OCI-LY1 (cell line): ENCODE measurements around the gene FAM117A.

ENCODE experiments used
- H2AFZ ChIP-seq: fragments of 200-600 bp; sonication (generic), shearing (Covaris generic); 2 replicates; pipeline ENCODE4 v1.6.0; 2014; ENCODE audit warnings: antibody characterized with exemption, mild to moderate bottlenecking, low read length
- H3F3A ChIP-seq: fragments of 200-600 bp; sonication (generic), shearing (Covaris generic); 2 replicates; pipeline ENCODE4 v1.6.0; 2014; ENCODE audit warnings: mild to moderate bottlenecking, antibody characterized with exemption, low read length, moderate library complexity; ENCODE audit not compliant: insufficient read depth
- H3K27ac ChIP-seq: fragments of 200-600 bp; sonication (generic); 2 replicates; pipeline ENCODE4 v1.5.1; 2014; ENCODE audit warnings: low read length, mixed run types, mild to moderate bottlenecking, low read depth; ENCODE audit not compliant: poor library complexity, severe bottlenecking
- H3K27me3 ChIP-seq: fragments of 200-600 bp; sonication (generic); 2 replicates; pipeline ENCODE4 v1.6.0; 2014; ENCODE audit warnings: antibody characterized with exemption, mild to moderate bottlenecking, low read length, moderate library complexity; ENCODE audit not compliant: insufficient read depth
- H3K36me3 ChIP-seq: fragments of 200-600 bp; sonication (generic); 2 replicates; pipeline ENCODE4 v1.6.1; 2014; ENCODE audit warnings: mild to moderate bottlenecking, antibody characterized with exemption, low read length, moderate library complexity, mixed read lengths; ENCODE audit not compliant: insufficient read depth
- H3K4me1 ChIP-seq: fragments of 200-600 bp; sonication (generic); 2 replicates; pipeline ENCODE4 v1.5.1; 2014; ENCODE audit warnings: mild to moderate bottlenecking, low read length, moderate library complexity; ENCODE audit not compliant: insufficient read depth, severe bottlenecking
- H3K4me2 ChIP-seq: fragments of 200-600 bp; sonication (generic), shearing (Covaris generic); 2 replicates; pipeline ENCODE4 v1.6.1; 2014; ENCODE audit warnings: low read length
- H3K4me3 ChIP-seq: fragments of 200-600 bp; sonication (generic); 2 replicates; pipeline ENCODE4 v1.5.1; 2014; ENCODE audit warnings: low read length, low read depth, mild to moderate bottlenecking, mixed read lengths; ENCODE audit not compliant: poor library complexity, severe bottlenecking
- H3K79me2 ChIP-seq: fragments of 200-600 bp; shearing (Covaris generic); 2 replicates; pipeline ENCODE4 v1.6.1; 2016; ENCODE audit warnings: mixed run types, low read length, mixed read lengths; ENCODE audit not compliant: insufficient read depth
- H3K9ac ChIP-seq: fragments of 200-600 bp; sonication (generic), shearing (Covaris generic); 2 replicates; pipeline ENCODE4 v1.6.1; 2014; ENCODE audit warnings: mild to moderate bottlenecking, low read length, mixed read lengths
- H3K9me2 ChIP-seq: fragments of 200-600 bp; sonication (generic), shearing (Covaris generic); 2 replicates; pipeline ENCODE4 v1.6.1; 2014; ENCODE audit warnings: low read depth, mild to moderate bottlenecking, low read length, mixed read lengths
- H3K9me3 ChIP-seq: fragments of 200-600 bp; shearing (Covaris generic); 2 replicates; pipeline ENCODE4 v1.6.1; 2014; ENCODE audit warnings: low read length, mixed read lengths
- H4K20me1 ChIP-seq: fragments of 200-600 bp; sonication (generic), shearing (Covaris generic); 2 replicates; pipeline ENCODE4 v1.6.0; 2016; ENCODE audit warnings: mild to moderate bottlenecking, low read length; ENCODE audit not compliant: insufficient read depth
- CTCF ChIP-seq: fragments of 200-600 bp; sonication (generic), shearing (Covaris generic); IDR thresholded peaks from 2 replicates; pipeline ENCODE4 v1.5.1; 2017; ENCODE audit warnings: mild to moderate bottlenecking, antibody characterized with exemption, low read length, moderate library complexity, mixed read lengths
- EZH2 ChIP-seq: fragments of 200-600 bp; sonication (generic), shearing (Covaris generic); IDR thresholded peaks from 2 replicates; pipeline ENCODE4 v1.8.0; 2017; ENCODE audit warnings: borderline replicate concordance, mixed run types, mild to moderate bottlenecking, antibody characterized with exemption, low read length, moderate library complexity, mixed read lengths

Gene FAM117A

GRCh38 chr17:49784636-49785035 lies 20.7 kb upstream of the FAM117A start:
- H2AFZ ChIP-seq: no peak overlapping the region
- H3K9me2 ChIP-seq: no peaks in the 10 kb centered on the region
- no peak overlapping the region for H3K9ac ChIP-seq
- no peaks in the 10 kb centered on the region for H3K27me3 ChIP-seq
- H3K27ac ChIP-seq: no peak overlapping the region
- H3K9me3 ChIP-seq: no peaks in the 10 kb centered on the region
- peaks cover 5% of the 10 kb centered on the region for H3K79me2 ChIP-seq
- H3K4me2 ChIP-seq: no peak overlapping the region
- peaks cover 3% of the 10 kb centered on the region for H3K36me3 ChIP-seq
- H3K4me1 ChIP-seq: peaks cover 14% of the 10 kb centered on the region
- H3F3A ChIP-seq: no peaks in the 10 kb centered on the region
- TF ChIP-seq CTCF: no peak
- TF ChIP-seq EZH2: no peak
- H4K20me1 ChIP-seq: no peaks in the 10 kb centered on the region
- no peak overlapping the region for H3K4me3 ChIP-seq

GRCh38 chr17:49783791-49784190 lies 19.9 kb upstream of the FAM117A start:
- no peaks in the 10 kb centered on the region for H3K27me3 ChIP-seq
- H3F3A ChIP-seq: no peaks in the 10 kb centered on the region
- H3K27ac ChIP-seq: no peak overlapping the region
- H3K9me2 ChIP-seq: no peaks in the 10 kb centered on the region
- H3K9me3 ChIP-seq: no peaks in the 10 kb centered on the region
- H2AFZ ChIP-seq: no peak overlapping the region
- peaks cover 9% of the 10 kb centered on the region for H3K4me1 ChIP-seq
- H3K4me3 ChIP-seq: no peak overlapping the region
- H4K20me1 ChIP-seq: no peaks in the 10 kb centered on the region
- TF ChIP-seq CTCF (no peak), EZH2 (no peak)
- H3K9ac ChIP-seq: no peak overlapping the region
- no peak overlapping the region for H3K4me2 ChIP-seq
- H3K79me2 ChIP-seq: no peaks in the 10 kb centered on the region
- H3K36me3 ChIP-seq: no peaks in the 10 kb centered on the region

GRCh38 chr17:49783071-49783715 lies 19.3 kb upstream of the FAM117A start:
- no peak overlapping the region for H3K9ac ChIP-seq

More at GRCh38 chr17:49783071-49783715, 19.3 kb upstream of the FAM117A start:
- Histone ChIP-seq H3F3A (no peaks in the 10 kb centered on the region), H3K9me2 (no peaks in the 10 kb centered on the region), H3K79me2 (no peaks in the 10 kb centered on the region), H3K27ac (no peak overlapping the region), H2AFZ (no peak overlapping the region), H3K4me2 (no peak overlapping the region), H3K4me3 (no peak overlapping the region), H3K4me1 (peaks cover 9% of the 10 kb centered on the region), H4K20me1 (no peaks in the 10 kb centered on the region), H3K27me3 (no peaks in the 10 kb centered on the region), H3K36me3 (no peaks in the 10 kb centered on the region), H3K9me3 (no peaks in the 10 kb centered on the region)
- no peak for TF ChIP-seq CTCF
- no peak for TF ChIP-seq EZH2
